ENCODE results near the gene KCNN1.

The KCNN1 gene

DNA sequence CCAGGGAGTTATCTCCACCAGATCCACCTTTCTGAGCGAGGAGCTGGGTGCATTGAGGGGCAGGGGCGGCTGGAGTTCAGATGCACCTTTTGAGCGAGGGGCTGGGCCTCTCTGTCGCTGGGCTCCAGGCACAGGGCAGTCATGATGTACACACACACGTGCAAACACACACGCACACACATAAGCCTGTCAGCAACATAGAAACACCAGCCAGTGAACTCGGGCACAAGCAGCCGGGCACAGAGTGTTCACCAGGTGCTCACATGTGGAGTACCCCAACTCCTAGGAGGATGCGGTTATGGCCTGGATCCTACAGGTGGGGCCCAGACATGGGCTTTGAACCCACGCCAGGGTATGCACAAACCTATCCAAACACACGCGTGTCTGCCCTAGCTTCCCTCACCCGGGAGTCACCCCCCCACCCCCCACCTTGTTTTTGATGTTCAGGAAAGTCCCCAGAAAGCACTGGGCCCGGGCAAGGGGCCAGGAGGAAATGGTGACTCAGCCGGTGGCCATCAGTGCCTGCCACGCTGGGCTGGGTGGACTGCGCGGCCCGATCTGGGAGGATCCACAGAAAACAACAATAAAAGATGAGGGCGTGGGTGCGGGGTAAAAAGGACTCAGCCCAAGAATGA lies 54.3 kb downstream of the KCNN1 start:
- H3K4me1 ChIP-seq (ENCODE audit: insufficient read depth, low read length, severe bottlenecking) = peaks cover 44% of the 10 kb centered on the region
- no peaks in the 10 kb centered on the region for H3K9me3 ChIP-seq (ENCODE audit: low read length)
- no peaks in the 10 kb centered on the region for H3K79me2 ChIP-seq (ENCODE audit: insufficient read depth, low read length)
- TF ChIP-seq EZH2 (IDR thresholded peaks at IDR 0.05; ENCODE audit: borderline replicate concordance, low read length) = no peak
- TF ChIP-seq, protein P1, sequence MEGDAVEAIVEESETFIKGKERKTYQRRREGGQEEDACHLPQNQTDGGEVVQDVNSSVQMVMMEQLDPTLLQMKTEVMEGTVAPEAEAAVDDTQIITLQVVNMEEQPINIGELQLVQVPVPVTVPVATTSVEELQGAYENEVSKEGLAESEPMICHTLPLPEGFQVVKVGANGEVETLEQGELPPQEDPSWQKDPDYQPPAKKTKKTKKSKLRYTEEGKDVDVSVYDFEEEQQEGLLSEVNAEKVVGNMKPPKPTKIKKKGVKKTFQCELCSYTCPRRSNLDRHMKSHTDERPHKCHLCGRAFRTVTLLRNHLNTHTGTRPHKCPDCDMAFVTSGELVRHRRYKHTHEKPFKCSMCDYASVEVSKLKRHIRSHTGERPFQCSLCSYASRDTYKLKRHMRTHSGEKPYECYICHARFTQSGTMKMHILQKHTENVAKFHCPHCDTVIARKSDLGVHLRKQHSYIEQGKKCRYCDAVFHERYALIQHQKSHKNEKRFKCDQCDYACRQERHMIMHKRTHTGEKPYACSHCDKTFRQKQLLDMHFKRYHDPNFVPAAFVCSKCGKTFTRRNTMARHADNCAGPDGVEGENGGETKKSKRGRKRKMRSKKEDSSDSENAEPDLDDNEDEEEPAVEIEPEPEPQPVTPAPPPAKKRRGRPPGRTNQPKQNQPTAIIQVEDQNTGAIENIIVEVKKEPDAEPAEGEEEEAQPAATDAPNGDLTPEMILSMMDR (IDR thresholded peaks at IDR 0.05; ENCODE audit: low read length) = no peak
- no peaks in the 10 kb centered on the region for H3K9me2 ChIP-seq (ENCODE audit: low read depth, low read length)
- H4K20me1 ChIP-seq (ENCODE audit: insufficient read depth, low read length) = no peaks in the 10 kb centered on the region
- H3K27me3 ChIP-seq (ENCODE audit: insufficient read depth, low read length) = no peaks in the 10 kb centered on the region
- H3K36me3 ChIP-seq (ENCODE audit: insufficient read depth, low read length) = no peaks in the 10 kb centered on the region
- H3K4me2 ChIP-seq (ENCODE audit: low read length) = peak overlapping the region; percentile 86
- H3K4me3 ChIP-seq (ENCODE audit: low read depth, low read length, poor library complexity, severe bottlenecking) = peak overlapping the region; percentile 73
- no peaks in the 10 kb centered on the region for H3F3A ChIP-seq (ENCODE audit: insufficient read depth, low read length)
- peak overlapping the region; percentile 92 for H3K27ac ChIP-seq (ENCODE audit: low read depth, low read length, poor library complexity, severe bottlenecking)
- H3K9ac ChIP-seq (ENCODE audit: low read length) = peak overlapping the region; percentile 88
- no peak overlapping the region for H2AFZ ChIP-seq (ENCODE audit: low read length)

DNA sequence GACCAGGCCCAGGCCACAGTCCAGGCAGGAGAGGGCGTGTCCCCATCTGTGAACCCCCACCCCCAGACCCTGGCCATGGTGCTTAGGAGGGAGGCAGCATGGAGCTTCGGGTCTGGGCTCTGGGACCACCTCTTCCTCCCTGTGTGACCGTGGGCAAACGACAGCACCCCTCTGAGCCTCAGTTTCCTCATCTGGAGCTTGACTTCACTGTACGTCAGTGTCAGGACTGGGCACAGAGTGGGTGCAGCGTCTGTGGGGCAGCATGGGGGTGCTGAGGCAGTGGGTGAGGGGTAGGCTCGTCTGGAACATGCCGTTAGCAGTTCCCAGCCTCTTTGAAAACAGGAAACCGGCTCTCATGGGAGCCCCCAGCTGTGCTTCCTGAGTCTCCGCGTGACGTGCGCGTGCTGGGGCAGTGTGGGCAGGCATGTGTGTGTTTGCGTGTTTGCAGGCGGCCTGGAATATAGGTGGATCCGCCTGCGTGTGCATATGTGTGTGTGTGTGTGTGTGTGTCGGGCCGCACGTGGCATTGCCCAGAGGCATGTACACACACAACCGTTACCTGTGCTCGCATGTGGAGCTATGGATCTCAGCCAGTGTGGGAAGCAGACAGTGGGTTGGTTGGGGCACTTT lies 56.8 kb downstream of the KCNN1 start:
- Histone ChIP-seq H2AFZ (ENCODE audit: low read length) (no peak overlapping the region), H3K4me1 (ENCODE audit: insufficient read depth, low read length, severe bottlenecking) (peaks cover 39% of the 10 kb centered on the region), H3K9me3 (ENCODE audit: low read length) (no peaks in the 10 kb centered on the region), H3K36me3 (ENCODE audit: insufficient read depth, low read length) (no peaks in the 10 kb centered on the region), H3K79me2 (ENCODE audit: insufficient read depth, low read length) (no peaks in the 10 kb centered on the region), H3K9me2 (ENCODE audit: low read depth, low read length) (no peaks in the 10 kb centered on the region), H3K4me3 (ENCODE audit: low read depth, low read length, poor library complexity, severe bottlenecking) (peak overlapping the region; percentile 73), H3K9ac (ENCODE audit: low read length) (peak overlapping the region; percentile 72), H3K27me3 (ENCODE audit: insufficient read depth, low read length) (no peaks in the 10 kb centered on the region), H4K20me1 (ENCODE audit: insufficient read depth, low read length) (no peaks in the 10 kb centered on the region), H3K27ac (ENCODE audit: low read depth, low read length, poor library complexity, severe bottlenecking) (peak overlapping the region; percentile 92), H3K4me2 (ENCODE audit: low read length) (peak overlapping the region; percentile 86), H3F3A (ENCODE audit: insufficient read depth, low read length) (no peaks in the 10 kb centered on the region; the same call in 1 of the 2 replicates)
- no peak for TF ChIP-seq EZH2 (IDR thresholded peaks at IDR 0.05; ENCODE audit: borderline replicate concordance, low read length)
- TF ChIP-seq, protein P1 (IDR thresholded peaks at IDR 0.05; ENCODE audit: low read length) = no peak

DNA sequence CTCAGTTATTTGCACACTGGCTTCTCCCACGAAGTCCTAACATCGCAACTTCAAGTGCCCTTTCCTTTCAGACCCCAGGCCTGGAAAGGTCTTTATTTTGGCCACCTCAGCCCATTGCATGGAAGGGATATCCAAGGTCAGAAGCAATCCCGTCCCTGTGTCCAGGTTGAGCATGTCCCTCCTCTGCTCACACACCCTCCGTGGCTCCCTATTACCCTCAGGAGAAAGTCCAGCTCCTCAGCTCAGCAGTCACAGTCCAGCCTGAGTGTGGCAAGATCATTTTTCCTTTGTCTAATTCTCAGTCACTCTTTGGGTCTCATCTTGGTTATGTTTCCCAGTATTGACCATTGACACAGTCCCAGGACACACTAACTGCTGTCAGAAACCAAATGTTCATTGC lies 60.2 kb downstream of the KCNN1 start:
- TF ChIP-seq EZH2 (IDR thresholded peaks at IDR 0.05; ENCODE audit: borderline replicate concordance, low read length) = no peak
- TF ChIP-seq, protein P1 (IDR thresholded peaks at IDR 0.05; ENCODE audit: low read length) = no peak
- H3K36me3 ChIP-seq (ENCODE audit: insufficient read depth, low read length) = no peaks in the 10 kb centered on the region
- no peak overlapping the region for H3K4me2 ChIP-seq (ENCODE audit: low read length)

More for the DNA sequence above, 60.2 kb downstream of the KCNN1 start:
- Histone ChIP-seq H3K79me2 (ENCODE audit: insufficient read depth, low read length) (no peaks in the 10 kb centered on the region), H3K27ac (ENCODE audit: low read depth, low read length, poor library complexity, severe bottlenecking) (no peak overlapping the region), H3F3A (ENCODE audit: insufficient read depth, low read length) (no peaks in the 10 kb centered on the region; the same call in 1 of the 2 replicates), H2AFZ (ENCODE audit: low read length) (no peak overlapping the region), H3K9me3 (ENCODE audit: low read length) (no peaks in the 10 kb centered on the region), H3K9ac (ENCODE audit: low read length) (no peak overlapping the region), H4K20me1 (ENCODE audit: insufficient read depth, low read length) (no peaks in the 10 kb centered on the region), H3K4me1 (ENCODE audit: insufficient read depth, low read length, severe bottlenecking) (peaks cover 50% of the 10 kb centered on the region), H3K27me3 (ENCODE audit: insufficient read depth, low read length) (no peaks in the 10 kb centered on the region), H3K4me3 (ENCODE audit: low read depth, low read length, poor library complexity, severe bottlenecking) (no peak overlapping the region), H3K9me2 (ENCODE audit: low read depth, low read length) (no peaks in the 10 kb centered on the region)
